SK-N-DZ (cell line): ENCODE measurements around the gene NET1.

Source experiments
- DNase-seq: peaks from one replicate; pipeline ENCODE4 v3.0.0-alpha.2; 2015; ENCODE audit warnings: low spot score

NET1 gene

GRCh38 chr10:5442065-5442989 lies 30.0 kb downstream of the NET1 start:
- DNase-seq: peak; percentile 52

DNA sequence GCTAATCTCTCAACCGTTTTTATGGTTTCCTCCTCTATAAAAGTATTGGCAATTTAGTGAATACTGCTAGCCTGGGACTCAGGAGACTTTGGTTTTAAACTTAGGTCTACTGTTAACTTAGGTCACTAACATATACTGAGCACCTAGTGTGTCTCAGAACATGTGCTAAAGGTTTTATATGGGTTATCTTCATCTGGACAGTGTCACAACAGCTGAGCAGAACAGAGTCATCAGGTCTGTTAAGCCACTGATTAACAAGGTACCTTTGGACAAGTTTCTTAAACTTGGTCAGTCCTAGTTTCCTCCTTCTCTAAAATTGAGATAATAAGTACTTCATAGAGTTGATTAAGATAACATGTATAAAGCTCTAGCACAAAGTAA lies 30.6 kb downstream of the NET1 start:
- DNase-seq: no peak

DNA sequence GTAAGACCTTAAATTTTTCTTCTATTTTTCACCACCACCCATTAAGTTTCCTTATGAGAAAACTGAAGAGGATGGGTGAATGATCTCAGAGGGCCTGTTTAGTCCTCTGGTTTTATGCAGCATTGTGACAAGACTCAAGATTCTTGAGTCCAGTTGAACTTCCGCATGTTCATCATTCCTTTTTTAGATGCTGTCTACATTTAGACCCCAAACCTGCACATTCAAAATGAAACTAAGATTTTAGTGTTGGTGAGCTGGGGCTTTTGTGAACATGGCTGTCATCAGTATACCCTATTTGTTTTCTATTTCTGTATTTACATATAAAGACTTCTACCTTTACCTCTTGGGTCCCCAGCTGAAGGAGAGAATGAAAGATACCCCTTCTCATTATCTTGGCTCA lies 31.1 kb downstream of the NET1 start:
- DNase-seq: no peak

DNA sequence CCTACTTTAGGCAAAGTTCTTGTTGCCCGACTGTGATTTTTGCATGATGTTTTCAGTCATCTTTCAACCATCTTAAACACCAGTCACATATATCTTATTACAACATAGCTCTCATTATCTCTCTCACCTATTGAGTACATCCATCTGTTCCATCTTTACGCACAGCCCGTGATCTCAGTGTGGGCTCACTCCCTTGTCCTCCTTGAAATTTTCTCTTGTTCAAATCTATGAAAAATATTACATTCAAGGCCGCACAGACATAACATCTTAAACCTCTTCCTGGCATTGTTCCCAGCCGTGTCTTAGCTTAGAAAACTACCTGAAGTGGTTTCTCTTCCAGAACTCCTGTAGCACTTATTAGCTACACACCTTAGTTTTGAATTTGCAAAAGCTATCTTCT lies 32.6 kb downstream of the NET1 start:
- DNase-seq: no peak

DNA sequence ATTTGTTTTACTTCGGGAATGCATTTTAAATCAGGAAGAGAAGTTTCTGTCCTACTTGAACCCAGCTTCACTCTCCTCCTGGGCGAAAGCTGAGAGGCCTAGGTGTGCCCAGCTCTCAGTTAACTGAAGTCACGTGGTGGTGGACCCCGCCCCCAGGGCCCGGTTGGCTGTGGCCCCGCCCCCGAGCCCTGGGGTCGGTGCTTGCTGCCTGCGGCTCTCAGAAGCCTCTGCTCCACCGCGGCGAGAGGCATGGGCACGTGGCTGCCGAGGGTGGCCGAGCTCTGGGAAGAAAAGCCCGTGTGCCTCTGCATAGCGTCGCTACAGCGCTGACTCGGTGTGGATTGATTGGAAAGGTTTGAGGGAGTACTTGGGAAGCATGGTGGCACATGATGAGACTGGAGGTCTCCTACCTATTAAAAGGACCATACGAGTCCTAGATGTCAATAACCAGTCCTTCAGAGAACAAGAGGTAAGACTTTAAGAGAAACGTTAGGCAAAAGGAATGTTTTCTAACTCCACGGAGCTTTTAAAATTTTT lies 34.1 kb downstream of the NET1 start:
- no peak for DNase-seq

DNA sequence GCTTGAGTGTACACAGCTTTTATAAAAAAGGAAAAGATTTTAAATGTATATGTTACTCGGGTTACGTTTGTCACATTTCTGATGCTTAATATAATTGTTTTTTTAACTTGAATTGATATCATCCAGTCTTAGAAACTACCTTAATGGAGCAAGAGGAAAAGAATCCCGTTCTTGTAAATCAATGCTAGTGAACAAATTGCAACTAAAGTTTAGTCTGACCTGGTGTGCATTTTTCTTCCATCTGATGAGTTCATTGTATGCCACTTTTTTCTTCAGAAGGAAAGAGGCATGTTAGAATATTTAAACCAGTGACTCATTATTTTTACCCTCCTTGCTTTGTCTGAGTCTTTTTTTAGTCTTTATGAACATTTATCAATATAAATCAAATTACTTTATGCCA lies 34.7 kb downstream of the NET1 start:
- no peak for DNase-seq

GRCh38 chr10:5447611-5448071 lies 35.3 kb downstream of the NET1 start:
- DNase-seq: no peak

- DNase-seq: no peak
Observed at GRCh38 chr10:5448333-5449001, 36.1 kb downstream of the NET1 start.

DNA sequence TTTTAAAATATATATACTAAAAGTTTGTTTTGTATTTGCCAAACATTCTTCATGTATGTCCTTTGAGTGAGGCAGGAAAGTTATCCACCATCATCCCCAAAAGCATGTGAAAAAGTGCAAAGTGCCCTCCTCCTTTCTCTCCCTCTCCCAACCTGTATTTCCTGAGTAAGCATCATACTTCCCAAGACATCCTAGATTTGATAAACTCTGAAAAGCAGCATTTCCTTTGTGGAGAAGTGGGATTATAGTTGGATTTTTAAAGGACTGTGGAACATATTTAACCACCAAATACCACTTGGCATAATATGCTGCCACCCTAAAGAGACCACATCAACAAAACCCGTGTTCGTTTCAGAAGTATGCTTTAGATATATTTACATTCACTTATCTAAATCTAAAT lies 36.9 kb downstream of the NET1 start:
- DNase-seq: no peak

DNA sequence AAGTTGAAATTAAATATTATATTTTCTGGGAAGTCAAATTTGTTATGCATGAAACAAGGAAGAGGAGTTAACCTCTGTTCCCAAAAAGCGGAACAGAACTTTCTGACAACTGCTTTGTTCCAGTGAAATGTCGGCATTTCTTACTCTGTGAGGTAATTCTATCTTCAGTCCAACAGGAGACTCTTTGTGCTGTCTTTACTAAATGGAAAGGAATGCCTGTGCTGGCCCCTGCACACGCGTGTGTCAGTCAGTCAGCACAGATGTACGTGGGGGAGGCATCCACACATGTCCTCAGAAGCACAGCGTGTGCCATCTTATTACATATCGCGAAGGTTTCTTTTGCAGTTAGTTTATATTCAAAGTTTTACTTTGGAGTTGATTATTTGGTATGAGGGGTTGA lies 37.5 kb downstream of the NET1 start:
- DNase-seq: no peak

- DNase-seq: no peak
Observed at GRCh38 chr10:5450605-5451384, 38.4 kb downstream of the NET1 start.

DNA sequence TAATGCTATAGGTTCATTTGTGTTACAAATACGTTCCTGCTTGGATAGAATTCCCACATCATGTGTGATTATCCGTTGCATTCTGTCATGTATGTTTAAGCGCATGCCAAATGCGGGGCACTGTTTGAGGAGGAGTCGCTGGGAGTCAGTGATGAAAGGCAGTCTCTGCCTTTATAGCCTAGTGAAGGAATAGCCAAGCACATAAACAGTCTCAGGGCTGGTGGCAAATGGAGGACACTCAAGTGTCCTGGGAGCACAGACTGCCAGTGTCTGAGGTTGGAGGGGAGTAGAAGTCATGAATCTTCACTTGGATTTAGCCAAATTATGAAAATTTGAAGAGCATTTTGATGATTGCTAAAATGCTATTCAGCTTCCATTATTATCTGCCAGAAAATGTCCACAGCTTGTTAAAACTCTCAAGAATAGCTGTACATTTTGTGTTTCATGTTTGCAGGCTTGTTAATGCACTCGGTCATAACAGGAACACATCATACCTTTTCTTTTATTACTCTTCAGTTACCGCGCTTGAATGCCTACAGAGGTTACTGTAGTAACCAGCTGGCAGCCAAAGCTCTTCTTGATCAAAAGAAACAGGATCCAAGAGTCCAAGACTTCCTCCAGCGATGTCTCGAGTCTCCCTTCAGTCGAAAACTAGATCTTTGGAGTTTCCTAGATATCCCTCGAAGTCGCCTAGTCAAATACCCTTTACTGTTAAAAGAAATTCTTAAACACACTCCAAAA lies 41.6 kb downstream of the NET1 start:
- DNase-seq: no peak

- no peak for DNase-seq
Observed at GRCh38 chr10:5456563-5456962, 44.2 kb downstream of the NET1 start.

DNA sequence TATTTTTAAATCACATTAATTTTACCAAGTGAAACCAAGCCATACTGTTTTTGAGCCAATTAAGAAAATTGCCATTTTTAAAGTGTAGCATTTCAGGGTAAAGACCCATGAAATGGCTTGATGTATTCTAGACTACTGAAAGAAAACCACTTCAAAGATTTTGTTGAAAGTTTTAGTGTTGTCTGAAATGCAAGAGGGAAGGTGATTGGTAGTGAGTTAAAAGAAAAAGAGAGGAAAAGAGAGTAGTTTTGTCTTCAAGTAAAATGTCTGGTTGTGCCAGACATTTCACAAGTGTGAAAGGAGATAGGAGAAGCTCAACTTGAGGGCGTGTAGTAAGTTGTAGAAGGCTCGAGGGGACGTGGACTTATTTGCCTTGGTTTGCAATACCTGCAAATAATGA lies 45.4 kb downstream of the NET1 start:
- DNase-seq: no peak

DNA sequence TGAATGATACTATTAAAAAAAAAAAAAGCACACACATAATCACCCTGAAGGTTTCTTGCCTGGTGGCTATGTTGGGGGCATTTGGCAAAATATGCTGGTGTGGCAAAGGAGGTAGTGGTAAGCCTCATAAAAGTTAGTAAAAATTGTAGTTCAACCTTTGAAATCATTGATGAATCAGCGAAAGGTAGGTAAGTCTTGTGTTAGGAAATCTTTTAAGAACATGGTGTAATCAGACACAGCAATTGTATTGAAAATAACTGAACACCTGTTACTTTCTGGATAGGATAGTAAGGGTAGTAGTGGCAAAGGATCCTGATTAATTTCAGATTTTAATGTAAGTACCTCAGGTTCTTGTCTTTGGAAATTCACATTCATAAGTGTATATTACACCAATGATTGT lies 46.1 kb downstream of the NET1 start:
- no peak for DNase-seq

- no peak for DNase-seq
Observed at GRCh38 chr10:5458949-5459747, 46.8 kb downstream of the NET1 start.

DNA sequence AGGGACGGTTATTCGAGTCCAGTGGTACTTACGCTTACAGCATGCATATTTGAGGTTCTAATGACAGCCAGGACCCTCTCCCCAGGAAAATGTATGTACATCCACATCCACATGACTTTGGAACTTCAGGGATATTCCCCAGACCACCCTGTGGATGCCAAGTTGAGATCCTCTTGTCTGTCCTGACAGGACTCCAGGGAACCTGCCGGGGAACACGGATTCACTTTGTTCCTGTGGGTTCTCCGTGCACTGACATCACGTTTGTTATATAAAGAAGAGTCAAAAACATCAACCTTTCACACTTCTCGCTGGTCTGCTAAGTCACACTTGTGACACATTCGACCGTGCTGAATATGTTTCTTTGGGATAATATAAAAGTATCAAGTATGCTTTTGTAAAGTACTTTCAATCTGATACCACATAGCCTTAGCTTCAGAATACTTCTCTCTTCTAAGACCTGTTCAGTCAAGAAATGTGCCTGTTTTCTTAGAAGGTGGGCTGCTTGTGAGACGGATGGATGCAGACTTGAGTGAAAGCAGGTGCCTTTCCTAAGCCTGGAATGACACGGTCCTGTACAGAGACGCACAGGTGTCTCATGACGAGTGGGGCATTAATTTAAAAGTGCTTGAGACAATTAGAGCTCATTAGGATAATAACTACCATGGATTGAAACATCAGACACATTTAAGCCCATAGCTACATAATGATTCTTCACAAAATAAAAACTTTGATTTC lies 48.3 kb downstream of the NET1 start:
- no peak for DNase-seq

- no peak for DNase-seq
Observed at GRCh38 chr10:5461203-5461588, 48.8 kb downstream of the NET1 start.

GRCh38 chr10:5461914-5462840 lies 49.8 kb downstream of the NET1 start:
- no peak for DNase-seq
